NT2/D1 (cell line): Measurements from ENCODE around the gene HOXA10.
A peak's percentile ranks its signal among the peaks of the same experiment; 100 is the strongest.

Experiments
- SUZ12 ChIP-seq: IDR thresholded peaks from 2 replicates; pipeline ENCODE4 v1.6.1; 2011; ENCODE audit not compliant: insufficient read length, insufficient read depth; ENCODE audit errors: extremely low read depth
- YY1 ChIP-seq: IDR thresholded peaks from 2 replicates; pipeline ENCODE4 v1.6.1; 2011; ENCODE audit not compliant: insufficient read length, insufficient read depth
- ZNF274 ChIP-seq: IDR thresholded peaks from 2 replicates; pipeline ENCODE4 v1.6.1; 2011; ENCODE audit warnings: mild to moderate bottlenecking, low read depth, low read length

DNA sequence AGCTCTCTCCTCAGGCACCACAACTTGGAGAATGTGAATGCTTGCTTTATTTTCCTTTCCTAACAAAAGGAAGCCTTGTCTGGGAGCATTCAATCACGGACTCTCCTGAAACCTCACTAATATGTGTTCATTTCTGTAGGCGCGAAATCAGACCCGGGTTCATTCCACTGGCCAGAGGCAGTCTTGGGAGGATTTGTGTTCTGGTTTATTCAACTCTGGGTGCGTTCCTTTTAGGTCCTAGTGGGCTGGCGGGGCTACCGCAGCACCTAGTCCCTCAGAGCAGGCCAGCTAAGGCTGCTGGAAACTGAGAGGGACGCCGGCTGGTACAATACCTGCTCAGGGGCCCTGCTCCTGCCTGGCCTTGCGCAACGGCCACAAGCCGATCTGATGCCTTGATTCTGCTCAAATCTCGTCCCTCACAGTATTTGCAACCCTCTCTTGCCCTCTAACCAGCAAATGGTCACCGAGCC, 51.1 kb downstream of the HOXA10 start:
- no peak for TF ChIP-seq YY1
- no peak for TF ChIP-seq ZNF274
- peak; percentile 43 for TF ChIP-seq SUZ12
